K562 (cell line): ENCODE results near the gene KPNA4.

Source experiments
- E2F3 ChIP-seq: fragments of 250-450 bp; sonication (Bioruptor Pico); IDR thresholded peaks from 2 replicates; pipeline ENCODE4 v1.4.0; 2020; ENCODE audit warnings: mild to moderate bottlenecking
- FOXA3 ChIP-seq, 2 experiments: fragments of 450-650 bp in 1 of 2; sonication (generic) in 1 of 2; formaldehyde crosslinking; IDR thresholded peaks in 1 of 2; conservative IDR thresholded peaks in 1 of 2; 2 replicates each; pipeline versions ENCODE4 v1.4.0 to v1.8.0; 2020 to 2022; ENCODE audit warnings: mild to moderate bottlenecking in 2 of 2, missing genetic modification reagents in 1 of 2
- POLR2A ChIP-seq: fragments of 450-650 bp; conservative IDR thresholded peaks from 2 replicates; pipeline ENCODE4 v1.6.1; 2016
- SMAD2 ChIP-seq: fragments of 150-350 bp; IDR thresholded peaks from 2 replicates; pipeline ENCODE4 v1.6.1; 2014; ENCODE audit warnings: low read depth, mild to moderate bottlenecking, low read length
- STAG1 ChIP-seq: sonication (generic); formaldehyde crosslinking; IDR thresholded peaks from 2 replicates; pipeline ENCODE4 v1.5.0; 2020; ENCODE audit warnings: missing genetic modification reagents, borderline replicate concordance
- TF ChIP-seq, protein P1 (sequence below), 3 experiments: IDR thresholded peaks in 2 of 3; conservative IDR thresholded peaks in 1 of 3; 2 replicates each; pipeline ENCODE4 v1.5.1; 2011 to 2012; ENCODE audit warnings: low read length in 3 of 3, mild to moderate bottlenecking in 3 of 3, control low read depth in 2 of 3, improper control_type of control experiment in 1 of 3, inconsistent platforms in 1 of 3, low read depth in 1 of 3, mixed read lengths in 1 of 3, moderate library complexity in 1 of 3; ENCODE audit not compliant: insufficient read depth in 2 of 3

GRCh38 chr3:160553827-160554226 lies 11.5 kb downstream of the KPNA4 start:
- TF ChIP-seq STAG1 (no peak), FOXA3 (CRISPR knock-in tag; conservative IDR thresholded peaks at IDR 0.05 in 1 of 2, IDR thresholded peaks at IDR 0.05 in 1 of 2) (no peak), POLR2A (no peak), E2F3 (no peak), SMAD2 (no peak)
- TF ChIP-seq, protein P1, sequence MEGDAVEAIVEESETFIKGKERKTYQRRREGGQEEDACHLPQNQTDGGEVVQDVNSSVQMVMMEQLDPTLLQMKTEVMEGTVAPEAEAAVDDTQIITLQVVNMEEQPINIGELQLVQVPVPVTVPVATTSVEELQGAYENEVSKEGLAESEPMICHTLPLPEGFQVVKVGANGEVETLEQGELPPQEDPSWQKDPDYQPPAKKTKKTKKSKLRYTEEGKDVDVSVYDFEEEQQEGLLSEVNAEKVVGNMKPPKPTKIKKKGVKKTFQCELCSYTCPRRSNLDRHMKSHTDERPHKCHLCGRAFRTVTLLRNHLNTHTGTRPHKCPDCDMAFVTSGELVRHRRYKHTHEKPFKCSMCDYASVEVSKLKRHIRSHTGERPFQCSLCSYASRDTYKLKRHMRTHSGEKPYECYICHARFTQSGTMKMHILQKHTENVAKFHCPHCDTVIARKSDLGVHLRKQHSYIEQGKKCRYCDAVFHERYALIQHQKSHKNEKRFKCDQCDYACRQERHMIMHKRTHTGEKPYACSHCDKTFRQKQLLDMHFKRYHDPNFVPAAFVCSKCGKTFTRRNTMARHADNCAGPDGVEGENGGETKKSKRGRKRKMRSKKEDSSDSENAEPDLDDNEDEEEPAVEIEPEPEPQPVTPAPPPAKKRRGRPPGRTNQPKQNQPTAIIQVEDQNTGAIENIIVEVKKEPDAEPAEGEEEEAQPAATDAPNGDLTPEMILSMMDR (IDR thresholded peaks at IDR 0.05 in 2 of 3, conservative IDR thresholded peaks at IDR 0.05 in 1 of 3; ENCODE audit: insufficient read depth in 2 of 3, low read depth in 1 of 3, low read length in 3 of 3): no peak
